NCI-H146 treated with DMSO at 0.1 percent for 48 hours (cell line): ENCODE data around the gene FBXL14.

Experiments
- DNase-seq: peaks from one replicate; lab custom pipeline; 2025; ENCODE audit not compliant: unreplicated experiment; lab: John Stamatoyannopoulos, UW

Gene FBXL14

GRCh38 chr12:1540690-1541089 lies 53.7 kb downstream of the FBXL14 start:
- DNase-seq = no peak

DNA sequence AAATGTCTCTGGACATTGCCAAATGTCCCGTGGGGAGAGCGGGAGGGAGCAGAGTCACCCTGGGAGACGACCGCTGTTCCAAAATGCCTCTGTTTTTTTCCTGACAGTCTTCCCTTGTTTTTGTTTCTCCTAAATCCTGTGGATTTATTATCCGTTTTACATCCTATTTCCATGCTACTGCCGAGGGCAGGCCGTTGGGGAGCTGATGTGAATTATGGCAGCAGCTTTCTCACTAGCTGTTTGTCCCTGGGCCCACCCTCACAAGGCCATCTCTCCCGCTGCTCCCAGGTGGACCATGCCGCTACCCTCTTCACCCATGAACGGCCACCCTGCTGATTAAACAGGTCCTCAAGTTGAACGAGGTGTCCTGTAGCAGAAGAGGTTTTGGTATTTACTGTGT lies 55.2 kb downstream of the FBXL14 start:
- no peak for DNase-seq

- DNase-seq = no peak
These were observed 57.6 kb downstream of the FBXL14 start for GRCh38 chr12:1536817-1537216.

GRCh38 chr12:1534748-1535147 lies 59.6 kb downstream of the FBXL14 start:
- no peak for DNase-seq

DNA sequence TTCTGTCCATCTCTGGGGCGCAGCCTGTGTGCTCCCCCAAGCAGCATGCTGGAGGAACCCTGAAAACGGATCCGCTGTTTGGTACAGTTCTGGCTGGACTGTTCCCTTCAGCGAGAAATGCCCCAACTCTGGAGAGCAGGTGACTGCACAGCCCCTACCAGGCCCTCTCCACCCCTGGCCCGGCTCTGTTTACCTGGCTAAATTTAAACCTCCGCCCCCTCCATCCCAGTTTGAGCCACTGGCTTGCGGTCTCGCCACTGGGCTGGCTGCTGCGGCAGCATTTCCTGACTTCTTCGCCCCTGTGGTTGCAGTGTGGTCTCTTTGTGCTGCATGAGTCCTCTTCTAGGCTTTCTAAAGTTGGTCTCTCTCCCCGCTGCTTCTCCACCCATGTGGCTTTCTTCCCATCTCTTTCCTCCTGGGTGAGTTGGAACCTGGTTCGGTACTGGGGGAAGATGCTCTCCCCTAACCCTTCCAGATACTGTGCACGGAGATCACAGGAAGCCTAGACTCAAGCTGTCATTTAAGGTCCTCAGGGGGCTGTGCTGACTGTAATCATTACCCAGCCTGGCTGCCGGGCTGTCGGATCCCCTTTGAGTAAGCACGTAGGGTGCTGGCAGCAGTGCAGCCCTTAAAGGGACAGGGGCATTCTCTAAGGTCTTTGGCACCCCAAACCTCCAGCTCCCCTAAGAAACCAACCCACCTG lies 60.6 kb downstream of the FBXL14 start:
- DNase-seq = no peak

DNA sequence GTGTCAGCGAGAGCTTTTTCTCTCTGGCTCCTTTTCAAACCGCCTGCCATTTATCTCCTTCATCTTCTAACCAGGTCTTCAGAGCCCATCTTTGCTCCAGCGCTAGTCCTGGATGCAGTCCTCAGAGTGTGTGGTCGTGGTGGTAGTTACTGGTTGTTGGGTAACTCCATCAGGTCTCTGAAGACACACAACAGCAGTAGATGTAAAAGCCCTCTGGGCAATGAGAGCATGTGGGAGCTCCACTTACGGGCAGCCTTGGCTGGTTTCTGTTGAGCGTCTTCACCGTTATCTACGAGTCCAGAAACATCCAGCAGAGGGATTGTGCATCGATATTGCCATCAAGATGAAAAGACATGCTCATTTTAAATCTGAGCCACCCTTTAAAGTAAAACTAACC lies 61.2 kb downstream of the FBXL14 start:
- no peak for DNase-seq

DNA sequence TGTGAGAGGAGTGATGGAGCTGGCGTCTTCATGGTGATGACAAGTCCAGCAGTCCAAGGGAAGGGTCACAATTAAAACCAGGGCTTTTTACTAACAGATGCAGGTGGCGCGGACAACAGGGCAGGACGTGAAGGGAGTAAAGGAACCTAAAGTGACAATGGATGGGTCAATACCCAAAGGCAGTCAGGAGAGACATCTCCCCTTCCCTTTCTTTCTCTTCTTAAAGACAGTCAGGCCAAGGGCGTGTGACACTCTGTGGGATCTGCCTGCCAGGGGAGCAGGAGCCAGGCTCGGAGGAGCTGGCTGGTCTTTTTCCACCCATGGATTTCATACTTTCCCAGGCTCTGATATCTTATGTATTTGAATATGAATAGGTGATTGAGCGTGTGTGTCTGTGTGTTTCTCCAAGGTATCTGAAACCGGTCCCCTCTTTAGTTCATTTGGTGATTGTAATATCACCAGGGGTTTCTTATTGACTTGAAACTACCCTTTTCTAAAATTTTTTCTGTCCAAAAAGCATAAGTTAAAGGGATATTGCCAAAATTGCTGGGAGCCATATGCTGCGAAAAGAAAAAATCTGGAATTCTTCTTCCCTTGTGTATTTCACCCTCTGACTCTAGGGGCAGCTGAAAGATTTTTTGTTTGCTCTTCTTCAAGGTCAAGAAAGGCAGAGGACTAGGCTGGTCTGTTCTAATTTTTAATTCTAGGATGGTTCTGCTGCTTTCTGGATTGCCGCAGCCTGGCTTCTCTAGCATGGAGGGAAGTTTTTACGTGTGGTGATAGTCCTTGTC lies 61.8 kb downstream of the FBXL14 start:
- DNase-seq = no peak

DNA sequence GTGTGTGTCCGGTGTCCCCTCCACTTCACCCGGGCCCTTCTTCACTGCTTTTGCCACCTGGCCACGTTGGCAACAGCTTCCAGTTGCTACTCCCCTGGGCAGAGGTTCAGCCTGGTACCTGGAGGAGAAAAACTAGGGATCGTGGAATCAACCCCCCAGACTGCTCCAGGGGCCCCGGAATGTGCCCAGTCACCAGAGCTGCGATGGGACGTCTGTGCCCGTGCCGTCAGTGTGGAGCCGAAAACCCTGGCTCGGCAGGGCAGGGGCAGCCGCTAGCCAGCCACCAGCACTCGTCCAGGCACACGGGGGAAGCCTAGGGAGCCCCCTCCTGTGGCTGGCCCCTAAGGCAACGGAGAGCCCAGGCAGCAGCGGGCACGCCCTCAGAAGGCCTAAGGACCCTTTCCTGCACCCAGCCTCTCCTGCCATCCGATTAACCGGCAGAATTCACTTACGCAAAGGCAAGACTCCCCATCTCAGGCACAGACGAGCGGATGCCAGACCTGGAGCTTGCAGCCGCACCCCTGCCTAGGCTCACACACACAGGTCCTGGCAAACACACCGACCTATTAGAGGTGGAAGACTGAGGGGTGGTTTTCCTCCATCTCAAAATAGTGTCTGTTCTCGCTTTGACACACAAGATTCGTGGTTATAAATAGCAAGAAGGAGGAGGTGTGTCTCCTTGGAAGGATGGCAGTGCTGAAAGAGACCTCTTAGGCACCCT lies 62.6 kb downstream of the FBXL14 start:
- DNase-seq = no peak

DNA sequence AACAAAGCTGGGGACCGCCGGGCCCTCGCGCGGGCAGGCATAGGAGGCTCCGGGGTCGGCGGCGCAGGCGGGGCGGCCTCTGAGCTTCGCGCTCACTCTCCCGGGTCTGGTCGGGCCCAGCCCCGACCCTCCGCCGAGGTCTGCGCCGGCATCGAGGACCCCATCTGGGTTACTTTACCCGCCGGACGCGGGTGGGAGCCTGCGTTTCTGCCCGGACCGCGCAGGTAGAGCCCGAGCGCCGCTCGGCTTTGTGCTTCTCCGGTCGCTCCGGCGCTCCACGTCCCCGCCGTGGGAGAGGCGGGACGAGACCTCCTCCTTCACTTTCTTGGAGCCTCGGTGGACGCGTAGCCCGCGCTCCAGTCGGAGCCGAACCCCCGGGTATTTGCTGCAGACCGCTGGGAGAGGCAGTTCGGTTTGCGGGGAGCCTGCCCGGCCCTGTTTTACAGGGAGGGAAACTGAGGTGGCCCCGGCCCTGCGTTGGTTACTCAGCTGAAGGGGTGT lies 63.2 kb downstream of the FBXL14 start:
- DNase-seq = no peak

GRCh38 chr12:1530592-1531152 lies 63.7 kb downstream of the FBXL14 start:
- no peak for DNase-seq

GRCh38 chr12:1529862-1530591 lies 64.4 kb downstream of the FBXL14 start:
- DNase-seq = no peak

DNA sequence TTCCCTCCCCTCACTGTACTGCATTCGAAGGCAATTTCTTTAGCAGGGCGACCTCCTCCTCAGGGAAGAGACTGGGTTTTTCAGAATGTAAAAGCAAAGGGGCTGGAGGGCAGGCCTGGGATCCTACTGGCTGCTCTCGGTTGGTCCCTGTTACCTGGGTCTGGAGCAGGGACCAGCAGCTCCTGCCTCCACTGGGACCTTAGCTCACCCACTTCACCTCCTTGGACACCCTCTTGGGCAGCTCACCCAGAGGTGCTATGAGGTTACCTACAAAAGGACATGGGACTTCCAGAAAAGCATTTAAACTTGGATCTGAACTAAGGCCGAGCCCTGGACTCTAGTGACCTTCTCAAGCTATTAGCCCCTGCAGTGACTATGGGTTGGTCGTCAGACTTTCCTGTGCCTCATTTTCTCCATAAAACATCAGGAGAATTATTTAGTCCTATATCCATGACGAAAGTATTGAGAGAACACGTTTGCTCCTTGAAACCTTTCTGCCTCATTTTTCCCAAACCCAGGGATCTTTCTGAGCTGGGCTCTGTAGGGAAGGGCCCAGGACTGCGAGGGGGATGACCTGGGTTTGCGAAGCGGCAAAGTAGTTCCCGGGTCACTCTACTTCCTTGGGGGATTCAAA lies 65.0 kb downstream of the FBXL14 start:
- no peak for DNase-seq

- no peak for DNase-seq
These were observed 65.6 kb downstream of the FBXL14 start for GRCh38 chr12:1528791-1529190.

- no peak for DNase-seq
These were observed 66.6 kb downstream of the FBXL14 start for GRCh38 chr12:1527789-1528188.

- no peak for DNase-seq
These were observed 68.5 kb downstream of the FBXL14 start for GRCh38 chr12:1525858-1526257.

DNA sequence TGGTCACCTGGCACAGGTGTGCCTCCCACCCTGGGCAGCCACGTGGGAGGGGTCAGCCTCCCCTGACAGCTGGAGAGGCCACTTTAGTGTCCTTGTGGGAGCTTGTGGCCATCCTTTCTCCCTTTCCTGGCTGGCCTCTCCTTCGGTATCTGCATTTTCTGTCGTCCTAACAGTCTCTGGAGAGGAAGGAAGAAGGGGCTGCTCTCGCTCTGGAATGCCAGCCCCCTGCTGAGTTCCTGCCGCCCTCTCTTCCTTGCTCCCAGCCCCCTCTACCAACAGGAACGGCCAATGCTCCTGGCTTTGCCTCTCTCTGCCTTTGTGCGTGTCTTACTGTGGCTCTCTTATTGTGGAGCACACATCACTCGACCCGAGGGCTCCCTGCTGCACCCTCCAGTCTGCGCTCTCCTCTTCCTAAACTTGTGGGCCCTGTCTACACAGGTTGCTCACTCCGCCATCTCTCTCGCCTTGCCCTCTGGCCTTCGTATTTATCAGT lies 70.8 kb downstream of the FBXL14 start:
- no peak for DNase-seq

DNA sequence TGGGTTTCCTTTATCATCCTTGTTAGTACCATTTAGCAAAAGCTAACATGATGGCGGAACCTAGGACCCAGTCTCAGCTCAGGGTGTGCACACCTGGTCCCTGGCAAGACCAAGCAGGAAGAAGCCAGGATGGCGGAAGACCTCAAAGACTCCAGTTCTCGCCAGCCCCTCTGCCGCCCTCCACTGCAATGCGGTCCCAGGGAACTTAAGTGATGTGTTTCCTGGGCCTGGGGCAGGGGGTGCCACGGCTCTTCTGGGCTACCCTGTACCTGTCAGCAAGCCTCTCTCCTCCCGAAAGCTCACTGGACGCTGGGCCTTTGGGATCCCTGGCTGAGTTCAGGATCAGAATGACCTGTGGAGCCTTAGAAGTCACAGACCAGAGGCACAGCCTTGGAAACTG lies 71.3 kb downstream of the FBXL14 start:
- DNase-seq = no peak

- no peak for DNase-seq
These were observed 74.7 kb downstream of the FBXL14 start for GRCh38 chr12:1519642-1520041.

GRCh38 chr12:1518591-1519516 lies 75.5 kb downstream of the FBXL14 start:
- DNase-seq = peak; percentile 52
